ENCODE measurements around the gene YJU2. TPM values are rescaled to one million over a fixed set of nuclear protein-coding genes. Genes with fewer than 3 reads are reported as not detected.

The YJU2 gene
- total and polyA plus RNA-seq, 2 of the 13 experiments (the other 11 are each of a cell fraction or from before 2014, with no cell fraction given): 9.3 to 17.9 TPM

DNA sequence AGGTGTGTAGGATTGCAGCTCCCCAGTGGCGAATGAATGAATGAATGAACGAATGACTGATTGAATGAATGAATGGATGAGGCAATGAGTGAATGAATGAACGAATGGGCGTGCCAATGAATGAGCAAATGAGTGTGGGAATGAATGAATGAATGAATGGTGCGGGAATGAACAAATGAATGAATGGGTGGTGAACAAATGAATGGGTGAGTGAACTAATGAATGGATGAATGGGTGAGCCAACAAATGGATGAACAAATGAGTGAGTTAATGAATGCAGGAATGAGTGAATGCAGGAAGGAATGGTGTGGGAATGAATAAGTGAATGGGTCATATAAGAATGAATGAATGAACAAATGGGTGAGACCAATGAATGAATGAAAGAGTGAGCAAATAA is 49.7 kb upstream of the YJU2 start:
- ATAC-seq (no peak), DNase-seq (ENCODE audit: low spot score) (no peak), FAIRE-seq (no peak)
- Histone ChIP-seq H3K9ac (ENCODE audit: insufficient read depth, low read depth, low read length) (no peak overlapping the region), H3K4me1 (ENCODE audit: insufficient read depth, low read length) (peaks cover 26% of the 10 kb centered on the region), H4K20me1 (ENCODE audit: insufficient read depth, low read length) (no peaks in the 10 kb centered on the region), H3K4me3 (replicated peaks in 1 of 3; ENCODE audit: insufficient read depth in 1 of 3, low read depth in 2 of 3, low read length in 3 of 3) (no peak overlapping the region), H3K27me3 (ENCODE audit: control insufficient read depth in 1 of 2, insufficient read depth in 2 of 2, low read length in 2 of 2) (peaks cover 4 to 45% of the 10 kb centered on the region in 2 experiments; a peak in 4 of 5 replicates), H3K27ac (ENCODE audit: extremely low read length, insufficient read depth, low read length) (no peak overlapping the region), H3K36me3 (replicated peaks in 1 of 2; ENCODE audit: control insufficient read depth in 1 of 2, insufficient read depth in 2 of 2, low read length in 2 of 2) (no peaks in the 10 kb centered on the region), H3K4me2 (ENCODE audit: low read depth, low read length) (no peak overlapping the region), H3K79me2 (ENCODE audit: insufficient read depth, low read length) (no peaks in the 10 kb centered on the region), H2AFZ (ENCODE audit: low read length) (no peak overlapping the region), H3K9me3 (ENCODE audit: low read length) (no peaks in the 10 kb centered on the region)
- BruUV-seq (replicated peaks): no TSS peak
- 20% methylated on average over 5 of the region's 5 CpGs for WGBS (ENCODE audit: low lambda C conversion rate)
- intact Hi-C loops (cut with micrococcal nuclease; ENCODE audit: unreplicated experiment) (no loop called here), in situ Hi-C loops (cut with HindIII; ENCODE audit: extremely low pct_ligation_motif_present, low pct_unique_long_range_greater_than_20kb) (no loop called here)
- ChIA-PET CTCF (ENCODE audit: low intra/inter-chr PET ratio, low total read pairs) (no interaction called here), POLR2A (no interaction called here)
- peak; percentile 19; the same call in 1 of the 2 replicates for TF ChIP-seq ZNF24 (IDR thresholded peaks at IDR 0.05)
- no peak for TF ChIP-seq NRL (CRISPR knock-in tag; IDR thresholded peaks at IDR 0.05; ENCODE audit: borderline replicate concordance)

DNA sequence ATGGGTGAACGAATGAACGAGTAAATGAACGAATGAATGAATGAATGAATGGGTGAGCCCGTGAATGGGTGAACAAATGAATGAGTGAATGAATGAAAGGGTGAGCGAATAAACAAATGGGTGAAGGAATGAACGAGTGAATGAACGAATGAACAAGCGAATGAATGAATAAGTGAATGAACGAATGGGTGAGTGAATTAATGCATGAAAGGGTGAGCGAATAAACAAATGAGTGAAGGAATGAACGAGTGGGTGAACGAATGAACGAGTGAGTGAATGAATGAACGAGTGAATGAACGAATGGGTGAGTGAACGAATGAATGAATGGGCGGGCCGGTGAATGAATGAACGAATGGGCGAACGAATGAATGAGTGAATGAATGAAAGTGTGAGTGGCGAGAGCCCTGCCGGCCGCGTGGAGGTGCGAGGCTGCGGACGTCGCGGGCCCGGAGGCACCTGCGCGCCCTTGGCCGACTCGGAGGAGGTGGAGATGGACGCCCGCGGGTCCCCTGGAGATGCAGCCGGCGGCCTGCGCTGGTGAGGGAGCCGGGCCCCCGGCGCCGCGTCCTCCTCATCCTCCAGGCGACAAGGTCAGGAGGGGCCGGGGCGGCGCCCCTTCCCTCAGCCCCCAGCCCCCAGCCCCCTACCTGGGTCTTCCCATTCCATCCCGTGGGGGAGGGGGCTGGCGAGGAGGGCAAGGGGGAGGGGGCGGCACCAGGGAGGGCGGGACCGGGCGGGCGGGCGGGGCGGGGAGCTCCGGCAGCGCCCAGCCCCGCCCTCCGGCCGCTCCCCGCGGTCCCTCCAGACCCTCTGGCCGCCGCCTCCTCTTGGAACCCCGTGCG is 49.0 kb upstream of the YJU2 start:
- peaks cover 7 to 48% of the 10 kb centered on the region in 2 experiments; a peak in 4 of 5 replicates for H3K27me3 ChIP-seq (ENCODE audit: control insufficient read depth in 1 of 2, insufficient read depth in 2 of 2, low read length in 2 of 2)
- no peak overlapping the region for H3K4me3 ChIP-seq (replicated peaks in 1 of 3; ENCODE audit: insufficient read depth in 1 of 3, low read depth in 2 of 3, low read length in 3 of 3)
- H3K36me3 ChIP-seq (replicated peaks in 1 of 2; ENCODE audit: control insufficient read depth in 1 of 2, insufficient read depth in 2 of 2, low read length in 2 of 2): no peaks in the 10 kb centered on the region
- H3K4me2 ChIP-seq (ENCODE audit: low read depth, low read length): 0 out of 2 replicates have a peak overlapping the region, but pooled peaks have one; percentile 11
- DNase-seq (ENCODE audit: low spot score) (no peak), ATAC-seq (no peak), FAIRE-seq (no peak)
- BruUV-seq (replicated peaks): no TSS peak
- TF ChIP-seq, protein P1, sequence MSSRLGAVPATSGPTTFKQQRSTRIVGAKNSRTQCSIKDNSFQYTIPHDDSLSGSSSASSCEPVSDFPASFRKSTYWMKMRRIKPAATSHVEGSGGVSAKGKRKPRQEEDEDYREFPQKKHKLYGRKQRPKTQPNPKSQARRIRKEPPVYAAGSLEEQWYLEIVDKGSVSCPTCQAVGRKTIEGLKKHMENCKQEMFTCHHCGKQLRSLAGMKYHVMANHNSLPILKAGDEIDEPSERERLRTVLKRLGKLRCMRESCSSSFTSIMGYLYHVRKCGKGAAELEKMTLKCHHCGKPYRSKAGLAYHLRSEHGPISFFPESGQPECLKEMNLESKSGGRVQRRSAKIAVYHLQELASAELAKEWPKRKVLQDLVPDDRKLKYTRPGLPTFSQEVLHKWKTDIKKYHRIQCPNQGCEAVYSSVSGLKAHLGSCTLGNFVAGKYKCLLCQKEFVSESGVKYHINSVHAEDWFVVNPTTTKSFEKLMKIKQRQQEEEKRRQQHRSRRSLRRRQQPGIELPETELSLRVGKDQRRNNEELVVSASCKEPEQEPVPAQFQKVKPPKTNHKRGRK (CRISPR knock-in tag; IDR thresholded peaks at IDR 0.05): peak; percentile 70; the same call in 1 of the 2 replicates
- TF ChIP-seq ZNF724P (CRISPR knock-in tag; IDR thresholded peaks at IDR 0.05; ENCODE audit: borderline replicate concordance): no peak
- TF ChIP-seq ZNF780A (CRISPR knock-in tag; IDR thresholded peaks at IDR 0.05): no peak
- no peak for TF ChIP-seq DNMT1 (CRISPR knock-in tag; IDR thresholded peaks at IDR 0.05)
- no peak for TF ChIP-seq PAF1 (CRISPR knock-in tag; IDR thresholded peaks at IDR 0.05)
- 0 out of 2 replicates have a peak, but pooled peaks have one; percentile 46 for TF ChIP-seq EZH2 (conservative IDR thresholded peaks at IDR 0.05; ENCODE audit: low read depth, low read length)
- TF ChIP-seq, protein P2, sequence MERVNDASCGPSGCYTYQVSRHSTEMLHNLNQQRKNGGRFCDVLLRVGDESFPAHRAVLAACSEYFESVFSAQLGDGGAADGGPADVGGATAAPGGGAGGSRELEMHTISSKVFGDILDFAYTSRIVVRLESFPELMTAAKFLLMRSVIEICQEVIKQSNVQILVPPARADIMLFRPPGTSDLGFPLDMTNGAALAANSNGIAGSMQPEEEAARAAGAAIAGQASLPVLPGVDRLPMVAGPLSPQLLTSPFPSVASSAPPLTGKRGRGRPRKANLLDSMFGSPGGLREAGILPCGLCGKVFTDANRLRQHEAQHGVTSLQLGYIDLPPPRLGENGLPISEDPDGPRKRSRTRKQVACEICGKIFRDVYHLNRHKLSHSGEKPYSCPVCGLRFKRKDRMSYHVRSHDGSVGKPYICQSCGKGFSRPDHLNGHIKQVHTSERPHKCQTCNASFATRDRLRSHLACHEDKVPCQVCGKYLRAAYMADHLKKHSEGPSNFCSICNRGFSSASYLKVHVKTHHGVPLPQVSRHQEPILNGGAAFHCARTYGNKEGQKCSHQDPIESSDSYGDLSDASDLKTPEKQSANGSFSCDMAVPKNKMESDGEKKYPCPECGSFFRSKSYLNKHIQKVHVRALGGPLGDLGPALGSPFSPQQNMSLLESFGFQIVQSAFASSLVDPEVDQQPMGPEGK (CRISPR knock-in tag; IDR thresholded peaks at IDR 0.05): no peak
- peak; percentile 97 for TF ChIP-seq ZNF24 (IDR thresholded peaks at IDR 0.05)
- no peaks in the 10 kb centered on the region for H3K9me3 ChIP-seq (ENCODE audit: low read length)
- no peaks in the 10 kb centered on the region for H3K79me2 ChIP-seq (ENCODE audit: insufficient read depth, low read length)
- H3K4me1 ChIP-seq (ENCODE audit: insufficient read depth, low read length): peaks cover 26% of the 10 kb centered on the region
- no peak overlapping the region for H2AFZ ChIP-seq (ENCODE audit: low read length)
- POLR2A ChIA-PET: no interaction called here
- no peak overlapping the region for H3K27ac ChIP-seq (ENCODE audit: extremely low read length, insufficient read depth, low read length)
- in situ Hi-C loops (cut with HindIII; ENCODE audit: extremely low pct_ligation_motif_present, low pct_unique_long_range_greater_than_20kb): no loop called here
- H3K9ac ChIP-seq (ENCODE audit: insufficient read depth, low read depth, low read length): no peak overlapping the region
- CTCF ChIA-PET (ENCODE audit: low intra/inter-chr PET ratio, low total read pairs): no interaction called here
- no peaks in the 10 kb centered on the region for H4K20me1 ChIP-seq (ENCODE audit: insufficient read depth, low read length)
- WGBS (ENCODE audit: low lambda C conversion rate): 24% methylated on average over 31 of the region's 70 CpGs
- intact Hi-C loops (cut with micrococcal nuclease; ENCODE audit: unreplicated experiment): no loop called here
